Measurements from ENCODE around the gene RNASEH2A. TPM values are rescaled to one million over a fixed set of nuclear protein-coding genes. Genes with fewer than 3 reads are reported as not detected.

The RNASEH2A gene
- polyA plus RNA-seq, 1 experiment = 11.7 TPM

DNA sequence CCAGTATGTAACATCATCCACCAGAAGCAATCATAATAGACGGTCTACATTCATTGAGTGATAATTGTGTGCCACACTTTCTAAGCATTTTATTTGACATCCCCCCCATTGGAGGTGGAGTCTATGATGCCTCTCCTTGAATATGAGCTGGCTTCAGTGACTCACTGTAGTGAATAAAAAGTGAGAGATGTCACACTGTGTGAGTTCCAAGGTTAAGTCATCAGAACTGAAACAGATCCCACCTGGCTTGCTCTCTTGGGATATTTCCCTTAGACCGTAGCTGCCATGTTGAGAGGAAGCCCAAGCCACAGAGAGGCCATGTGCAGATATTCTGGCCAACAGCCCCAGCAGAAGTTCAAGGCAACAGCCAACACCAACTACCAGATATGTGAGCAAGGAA, 15.4 kb downstream of the RNASEH2A start:
- Histone ChIP-seq H3K27me3 (ENCODE audit: control insufficient read depth, insufficient read depth, low read length) (peaks cover 3% of the 10 kb centered on the region), H3K4me3 (ENCODE audit: low read depth, low read length) (no peak overlapping the region), H3K9me3 (ENCODE audit: control insufficient read depth, insufficient read depth, low read length) (no peaks in the 10 kb centered on the region; the same call in 1 of the 2 replicates), H3K27ac (ENCODE audit: low read depth, low read length) (no peak overlapping the region)
- CTCF ChIA-PET = interaction anchor here (0.7 kb wide), 2 partner anchors 26 to 55 kb away, joined by 3 read pairs; no protein-coding TSS in a partner anchor
- TF ChIP-seq, protein P1, sequence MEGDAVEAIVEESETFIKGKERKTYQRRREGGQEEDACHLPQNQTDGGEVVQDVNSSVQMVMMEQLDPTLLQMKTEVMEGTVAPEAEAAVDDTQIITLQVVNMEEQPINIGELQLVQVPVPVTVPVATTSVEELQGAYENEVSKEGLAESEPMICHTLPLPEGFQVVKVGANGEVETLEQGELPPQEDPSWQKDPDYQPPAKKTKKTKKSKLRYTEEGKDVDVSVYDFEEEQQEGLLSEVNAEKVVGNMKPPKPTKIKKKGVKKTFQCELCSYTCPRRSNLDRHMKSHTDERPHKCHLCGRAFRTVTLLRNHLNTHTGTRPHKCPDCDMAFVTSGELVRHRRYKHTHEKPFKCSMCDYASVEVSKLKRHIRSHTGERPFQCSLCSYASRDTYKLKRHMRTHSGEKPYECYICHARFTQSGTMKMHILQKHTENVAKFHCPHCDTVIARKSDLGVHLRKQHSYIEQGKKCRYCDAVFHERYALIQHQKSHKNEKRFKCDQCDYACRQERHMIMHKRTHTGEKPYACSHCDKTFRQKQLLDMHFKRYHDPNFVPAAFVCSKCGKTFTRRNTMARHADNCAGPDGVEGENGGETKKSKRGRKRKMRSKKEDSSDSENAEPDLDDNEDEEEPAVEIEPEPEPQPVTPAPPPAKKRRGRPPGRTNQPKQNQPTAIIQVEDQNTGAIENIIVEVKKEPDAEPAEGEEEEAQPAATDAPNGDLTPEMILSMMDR (IDR thresholded peaks at IDR 0.05; ENCODE audit: low read depth, low read length) = no peak
- POLR2A ChIA-PET = interaction anchor here (0.6 kb wide), 1 partner anchor 121 kb away, joined by 10 read pairs; no protein-coding TSS in a partner anchor
- DNase-seq (ENCODE audit: low read depth, low spot score) = no peak

DNA sequence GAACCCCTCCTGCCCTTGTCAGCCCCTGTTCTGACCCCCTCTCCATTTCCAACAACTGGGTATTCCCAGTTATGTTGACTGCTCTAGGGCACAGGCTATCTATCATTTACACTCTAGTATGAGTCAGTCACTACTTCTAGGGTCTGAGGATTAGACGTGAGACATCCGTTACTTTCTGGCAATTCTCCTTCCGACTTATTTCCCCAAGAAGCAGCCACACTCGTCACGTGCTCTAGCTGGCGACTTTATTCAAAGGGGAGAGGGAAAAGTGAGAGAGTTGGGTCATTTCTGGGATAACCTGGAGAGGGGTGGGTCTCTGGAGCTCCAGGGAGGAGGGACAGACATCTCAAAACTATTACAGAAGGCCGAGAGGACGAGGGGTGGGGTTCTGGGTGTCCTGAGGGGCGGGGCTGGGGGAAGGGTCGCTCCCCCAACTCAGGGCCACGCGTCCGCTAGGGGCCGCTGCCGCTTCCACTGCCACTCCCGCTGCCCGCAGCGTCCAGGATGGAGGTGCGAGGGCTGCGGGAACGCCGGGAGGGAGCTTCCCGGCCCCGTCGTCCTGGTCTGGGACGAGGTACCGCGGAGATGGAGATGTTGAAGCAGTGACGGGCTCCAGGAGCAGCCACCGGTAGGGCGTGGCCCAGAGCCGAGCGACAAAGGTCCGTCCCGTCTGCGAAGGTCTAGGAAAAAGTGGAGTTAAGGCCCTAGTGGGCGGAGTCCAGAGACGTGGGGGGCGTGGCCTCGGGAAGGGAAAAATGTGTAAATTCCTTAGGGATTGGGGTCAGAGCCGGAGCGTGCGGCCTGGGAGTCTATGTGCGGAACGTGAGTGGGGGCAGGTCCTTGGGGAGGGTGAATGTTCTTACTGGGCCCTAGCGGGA, 19.1 kb downstream of the RNASEH2A start:
- H3K4me3 ChIP-seq (ENCODE audit: low read depth, low read length) = no peak overlapping the region
- H3K27me3 ChIP-seq (ENCODE audit: control insufficient read depth, insufficient read depth, low read length) = peaks cover 9% of the 10 kb centered on the region
- no peaks in the 10 kb centered on the region; the same call in 1 of the 2 replicates for H3K9me3 ChIP-seq (ENCODE audit: control insufficient read depth, insufficient read depth, low read length)
- no peak for DNase-seq (ENCODE audit: low read depth, low spot score)
- no peak overlapping the region for H3K27ac ChIP-seq (ENCODE audit: low read depth, low read length)
- TF ChIP-seq, protein P1 (IDR thresholded peaks at IDR 0.05; ENCODE audit: low read depth, low read length) = peak; percentile 33; the same call in 1 of the 2 replicates
- CTCF ChIA-PET = interaction anchor here (0.6 to 1.5 kb wide), 6 partner anchors 33 to 106 kb away, joined by 4 to 13 read pairs (median 5); no protein-coding TSS in a partner anchor
- POLR2A ChIA-PET = interaction anchor here (0.5 to 0.6 kb wide), 2 partner anchors 56 to 143 kb away, joined by 6 to 7 read pairs; partner anchors contain the start of gene DNASE2

DNA sequence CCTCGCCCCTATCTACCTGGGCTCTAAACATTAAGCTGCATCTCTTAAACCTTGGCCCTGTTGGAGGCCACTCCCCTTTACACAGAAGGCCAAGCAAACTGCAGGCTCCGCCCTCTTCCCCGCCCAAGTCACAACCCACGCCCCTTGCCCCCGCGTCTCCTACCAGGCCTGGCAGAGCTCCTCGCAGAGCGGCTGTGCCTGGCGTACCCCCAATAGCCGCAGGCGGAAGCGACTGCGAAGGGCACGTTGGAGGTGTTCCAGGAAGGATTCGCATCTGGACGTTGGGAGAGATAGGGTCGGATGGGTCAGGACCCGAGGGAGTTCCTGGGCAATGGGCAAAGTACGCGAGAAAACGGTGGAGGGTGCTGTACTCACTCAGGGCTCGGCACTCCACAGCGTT, 22.1 kb downstream of the RNASEH2A start:
- Histone ChIP-seq H3K27me3 (ENCODE audit: control insufficient read depth, insufficient read depth, low read length) (peaks cover 14% of the 10 kb centered on the region), H3K4me3 (ENCODE audit: low read depth, low read length) (no peak overlapping the region), H3K27ac (ENCODE audit: low read depth, low read length) (no peak overlapping the region), H3K9me3 (ENCODE audit: control insufficient read depth, insufficient read depth, low read length) (no peaks in the 10 kb centered on the region; the same call in 1 of the 2 replicates)
- ChIA-PET POLR2A (interaction anchor here (0.7 kb wide), 1 partner anchor 39 kb away, joined by 4 read pairs; no protein-coding TSS in a partner anchor), CTCF (interaction anchor here (2.9 kb wide), 1 partner anchor 19 kb away, joined by 11 read pairs; no protein-coding TSS in a partner anchor)
- no peak for DNase-seq (ENCODE audit: low read depth, low spot score)
- TF ChIP-seq, protein P1 (IDR thresholded peaks at IDR 0.05; ENCODE audit: low read depth, low read length) = no peak

DNA sequence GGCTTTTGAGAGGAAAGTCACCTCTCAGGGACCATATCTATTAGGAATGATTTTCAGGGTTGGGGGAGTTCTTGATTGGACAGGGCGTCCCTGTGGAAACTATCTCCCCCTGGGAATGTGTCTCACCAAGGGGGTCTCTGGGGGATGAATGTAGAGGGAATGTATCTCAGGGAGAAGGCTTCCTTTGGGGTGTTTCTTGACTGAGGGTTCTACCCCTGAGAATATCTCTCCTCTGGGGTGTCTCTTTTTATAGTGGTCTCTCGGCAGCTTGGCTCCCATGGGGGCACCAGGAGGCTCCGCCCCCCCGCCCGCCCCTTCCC, 27.0 kb downstream of the RNASEH2A start:
- Histone ChIP-seq H3K27me3 (ENCODE audit: control insufficient read depth, insufficient read depth, low read length) (peaks cover 51% of the 10 kb centered on the region), H3K9me3 (ENCODE audit: control insufficient read depth, insufficient read depth, low read length) (no peaks in the 10 kb centered on the region; the same call in 1 of the 2 replicates), H3K4me3 (ENCODE audit: low read depth, low read length) (no peak overlapping the region), H3K27ac (ENCODE audit: low read depth, low read length) (no peak overlapping the region)
- no peak for DNase-seq (ENCODE audit: low read depth, low spot score)
- CTCF ChIA-PET = no interaction called here
- POLR2A ChIA-PET = no interaction called here
- TF ChIP-seq, protein P1 (IDR thresholded peaks at IDR 0.05; ENCODE audit: low read depth, low read length) = no peak

Data from AG04450 (cell line).